D721Med (cell line): ENCODE data around the gene VPREB1.
"Not testable (repeated sequence)": the region's sequence is repeated elsewhere in the genome, so short reads cannot be mapped to it uniquely, and the experiment has no call there.

Source experiments
- DNase-seq: peaks from one replicate; pipeline ENCODE4 v3.0.0; 2011; ENCODE audit warnings: low spot score; ENCODE audit not compliant: insufficient read length
- FAIRE-seq: peaks from 2 replicates; lab custom pipeline; 2011; peaks lifted over from hg19 to GRCh38; lab: Jason Lieb, UNC
- CTCF ChIP-seq: IDR thresholded peaks from 2 replicates; pipeline ENCODE4 v1.5.1; 2012; ENCODE audit warnings: mild to moderate bottlenecking, control low read depth; ENCODE audit not compliant: insufficient read depth; ENCODE audit errors: missing control alignments

Gene VPREB1

GRCh38 chr22:22241554-22241898 is 3.1 kb upstream of the VPREB1 start:
- DNase-seq: no peak
- FAIRE-seq: no peak
- no peak for TF ChIP-seq CTCF

GRCh38 chr22:22242488-22242887 is 2.1 kb upstream of the VPREB1 start:
- TF ChIP-seq CTCF: no peak
- no peak for FAIRE-seq

DNA sequence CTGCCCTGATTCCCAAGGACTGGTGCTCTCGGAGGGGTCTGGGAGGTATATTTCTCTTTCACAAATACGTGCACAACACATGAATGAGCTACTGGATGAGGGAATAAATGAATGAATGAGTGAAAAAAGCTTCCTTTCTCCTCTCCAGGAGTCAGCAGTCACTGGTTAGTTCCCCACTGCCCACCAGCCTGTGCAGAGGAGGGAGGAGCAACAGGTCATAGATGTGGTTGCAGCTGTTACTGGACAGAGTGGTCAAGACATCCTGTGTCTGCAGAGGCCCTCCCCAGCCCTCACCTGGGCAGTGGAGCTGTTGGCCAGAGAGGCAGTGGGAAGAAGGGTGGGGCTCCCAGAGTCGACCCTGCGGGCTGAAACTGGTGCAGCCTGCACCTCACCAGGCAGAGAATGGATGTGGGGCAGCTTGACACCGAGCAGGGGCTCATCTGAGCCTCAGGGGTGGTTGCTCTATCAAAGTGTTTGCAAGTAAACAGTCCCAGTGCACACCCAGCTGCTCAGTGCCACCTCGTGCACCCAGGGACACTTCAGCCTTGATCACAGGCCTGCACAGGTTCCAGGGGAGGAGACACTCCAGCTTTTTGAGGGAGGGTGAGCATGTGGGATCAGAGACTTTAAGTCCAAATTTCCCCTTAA is 1.4 kb upstream of the VPREB1 start:
- no peak for TF ChIP-seq CTCF
- no peak for FAIRE-seq
- no peak for DNase-seq

More at GRCh38 chr22:22242488-22242887, 2.1 kb upstream of the VPREB1 start:
- DNase-seq: no peak

DNA sequence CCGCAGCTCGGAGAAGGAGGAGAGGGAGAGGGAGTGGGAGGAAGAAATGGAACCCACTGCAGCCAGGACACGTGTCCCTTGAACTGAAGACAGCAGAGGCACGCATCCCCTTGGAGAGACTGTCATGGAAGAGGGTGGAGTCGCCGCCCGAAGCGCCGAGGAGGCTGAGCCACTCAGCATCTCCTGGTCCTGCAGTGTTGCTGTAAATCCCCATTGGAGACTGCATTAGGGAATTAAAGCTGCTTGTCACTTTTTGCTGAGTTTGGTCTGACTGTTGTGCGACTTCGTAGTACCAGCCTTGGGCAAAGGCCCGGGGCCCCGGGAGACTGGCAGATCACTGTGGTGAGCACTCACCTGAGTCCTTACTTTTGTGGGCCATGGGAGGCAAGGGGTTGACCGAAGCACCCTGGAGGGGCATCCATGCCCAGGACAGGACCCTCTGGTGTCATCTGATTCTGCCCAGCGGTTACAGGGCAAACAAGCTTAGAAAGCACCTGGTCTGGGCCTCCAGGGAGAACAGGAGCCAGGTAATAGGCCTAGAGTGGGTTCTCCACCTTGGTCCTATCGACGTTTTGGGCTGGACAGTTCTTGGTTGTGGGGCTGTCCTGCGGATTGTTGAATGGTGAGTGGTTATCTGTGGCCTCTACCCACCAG is 797 bp downstream of the VPREB1 start:
- DNase-seq (no peak), FAIRE-seq (no peak)
- no peak for TF ChIP-seq CTCF

GRCh38 chr22:22245935-22246525 is 1.4 kb downstream of the VPREB1 start:
- no peak for FAIRE-seq
- no peak for TF ChIP-seq CTCF
- no peak for DNase-seq

GRCh38 chr22:22246706-22247105 is 2.1 kb downstream of the VPREB1 start:
- FAIRE-seq: no peak
- TF ChIP-seq CTCF: no peak
- DNase-seq: no peak

DNA sequence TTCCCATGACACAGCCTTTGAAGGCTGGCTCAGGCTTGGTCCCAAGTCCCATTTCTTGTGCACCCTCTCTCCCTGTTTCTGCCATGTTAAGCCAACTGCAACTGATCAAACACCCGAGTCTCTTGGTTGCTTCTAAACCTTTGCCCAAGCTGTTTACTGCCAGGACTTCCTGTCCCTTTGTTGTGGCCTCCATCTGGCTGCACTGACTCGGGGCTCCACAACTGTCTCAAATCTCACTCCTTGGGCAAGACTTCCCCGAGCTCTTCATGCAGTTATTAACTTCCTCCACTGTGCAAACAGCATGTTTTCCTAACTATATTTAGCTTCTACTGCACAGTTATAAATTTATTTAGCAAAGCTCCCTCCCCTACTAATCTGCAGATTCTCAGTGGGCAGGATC is 4.3 kb downstream of the VPREB1 start:
- TF ChIP-seq CTCF: no peak
- FAIRE-seq (no peak), DNase-seq (no peak)

DNA sequence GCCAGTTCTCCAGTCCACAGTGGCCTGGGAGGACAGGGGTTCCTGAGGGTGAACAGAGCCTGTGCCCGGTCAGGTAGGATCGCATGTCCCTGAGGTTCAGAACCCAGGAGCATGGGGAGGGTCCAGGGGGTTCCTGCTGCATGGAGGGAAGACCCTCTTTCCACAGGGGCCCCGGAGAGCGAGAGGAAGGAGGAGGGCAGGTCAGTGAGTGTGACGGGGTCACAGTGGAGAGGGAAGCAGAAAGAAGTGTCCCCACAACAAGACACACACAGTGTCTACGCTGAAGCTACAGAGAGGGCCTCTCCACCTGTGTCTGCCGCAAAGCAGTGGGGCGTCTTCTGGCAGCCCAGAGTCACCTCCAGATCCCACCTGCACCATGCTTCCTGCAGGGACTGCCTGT is 6.1 kb downstream of the VPREB1 start:
- FAIRE-seq, DNase-seq: not testable (repeated sequence)

- not testable (repeated sequence) for FAIRE-seq, DNase-seq
Observed at GRCh38 chr22:22256133-22256532, 11.5 kb downstream of the VPREB1 start.

GRCh38 chr22:22258597-22259415 is 14.2 kb downstream of the VPREB1 start:
- not testable (repeated sequence) for FAIRE-seq, DNase-seq
